ENCODE data around the gene IGLL5. TPM values are rescaled to one million over a fixed set of nuclear protein-coding genes. Genes with fewer than 3 reads are reported as not detected.

Gene IGLL5
- total and polyA plus RNA-seq, 9 of the 15 experiments (the other 6 are each of a cell fraction or from before 2014, with no cell fraction given), result not detected

- no peak for TF ChIP-seq ZNF217 (CRISPR knock-in tag; IDR thresholded peaks at IDR 0.05)
- TF ChIP-seq ZNF121 (CRISPR knock-in tag; conservative IDR thresholded peaks at IDR 0.05), result no peak
- TF ChIP-seq SP2 (IDR thresholded peaks at IDR 0.05; ENCODE audit: extremely low read depth, low read depth, low read length, poor library complexity, severe bottlenecking), result peak; percentile 11
- TF ChIP-seq CGGBP1 (CRISPR knock-in tag; IDR thresholded peaks at IDR 0.05), result 0 out of 2 replicates have a peak, but pooled peaks have one; percentile 30
- TF ChIP-seq ZNF766 (CRISPR knock-in tag; conservative IDR thresholded peaks at IDR 0.05), result no peak
- TF ChIP-seq ZBTB40 (IDR thresholded peaks at IDR 0.05), result no peak
- TF ChIP-seq ZBTB40 (CRISPR knock-in tag; IDR thresholded peaks at IDR 0.05), result peak; percentile 8; the same call in 1 of the 2 replicates
- no peak for TF ChIP-seq FOXA3 (CRISPR knock-in tag; conservative IDR thresholded peaks at IDR 0.05 in 1 of 2, IDR thresholded peaks at IDR 0.05 in 1 of 2)
- no peak for TF ChIP-seq ATF6 (CRISPR knock-in tag; IDR thresholded peaks at IDR 0.05)
- peak; percentile 81; the same call in 1 of the 2 replicates for TF ChIP-seq MCM3 (IDR thresholded peaks at IDR 0.05)
- 0 out of 2 replicates have a peak, but pooled peaks have one; percentile 2 for TF ChIP-seq JUND (IDR thresholded peaks at IDR 0.05; ENCODE audit: borderline replicate concordance, low read depth, low read length)
- TF ChIP-seq JUND (tag; IDR thresholded peaks at IDR 0.05; ENCODE audit: borderline replicate concordance, low read depth, low read length), result no peak
- TF ChIP-seq MXD1 (CRISPR knock-in tag; IDR thresholded peaks at IDR 0.05; ENCODE audit: borderline replicate concordance, poor library complexity, severe bottlenecking), result peak; percentile 3
Measured at GRCh38 chr22:22919041-22919440, 31.4 kb downstream of the IGLL5 start (continued).

All from K562 (cell line).